Skeletal muscle tissue (tissue), 4 donors: ENCODE data around the gene SLC6A4. TPM values are rescaled to one million over a fixed set of nuclear protein-coding genes. Genes with fewer than 3 reads are reported as not detected.
A peak's percentile ranks its signal among the peaks of the same experiment; 100 is the strongest.

Experiments used
- H3K27ac ChIP-seq: one replicate; pipeline ENCODE4 v1.7.0; 2013; ENCODE audit warnings: mild to moderate bottlenecking, low read depth, low read length, inconsistent platforms
- H3K27me3 ChIP-seq, 3 donors: one replicate each; pipeline ENCODE4 v1.7.0; 2013; ENCODE audit warnings: low read length in 3 of 3; ENCODE audit not compliant: control insufficient read depth in 3 of 3, insufficient read depth in 3 of 3
- H3K36me3 ChIP-seq, 3 donors: one replicate each; pipeline ENCODE4 v1.7.0; 2013; ENCODE audit warnings: low read length in 3 of 3; ENCODE audit not compliant: control insufficient read depth in 3 of 3, insufficient read depth in 3 of 3
- H3K4me1 ChIP-seq, 3 donors: one replicate each; pipeline ENCODE4 v1.7.0; 2013; ENCODE audit warnings: low read length in 3 of 3, mild to moderate bottlenecking in 3 of 3; ENCODE audit not compliant: control insufficient read depth in 3 of 3, insufficient read depth in 3 of 3
- H3K4me3 ChIP-seq, 3 donors: one replicate each; pipeline ENCODE4 v1.7.0; 2013; ENCODE audit warnings: low read length in 3 of 3
- H3K9ac ChIP-seq, 3 donors: one replicate each; pipeline ENCODE4 v1.7.0; 2013; ENCODE audit warnings: low read length in 3 of 3, mild to moderate bottlenecking in 3 of 3, moderate library complexity in 2 of 3, low read depth in 1 of 3
- H3K9me3 ChIP-seq, 3 donors: one replicate each; pipeline ENCODE4 v1.7.0; 2013; ENCODE audit warnings: low read length in 3 of 3; ENCODE audit not compliant: control insufficient read depth in 3 of 3
- total RNA-seq: library from RNA; depleted of rRNA; stranded (reverse); fragments of >200 nt; gene quantifications from one replicate; pipeline ENCODE4 v1.2.3, GENCODE V29; 2014
- donor health status: Osteomylitis.

The SLC6A4 gene
- 1.6 TPM for total RNA-seq

- no peak within 1 kb of the TSS for H3K27ac ChIP-seq
- H3K27me3 ChIP-seq: peaks cover 49 to 77% (median 60%) of the 10 kb centered on the region in 3 donors
- H3K9me3 ChIP-seq: no peaks in the 10 kb centered on the region
- H3K4me3 ChIP-seq: peak within 1 kb of the TSS; percentile 43 to 60 (median 59)
- H3K9ac ChIP-seq: peak within 1 kb of the TSS in 1 of 3 donors; percentile 40
- peaks cover 16 to 18% (median 16%) of the 10 kb centered on the region in 3 donors for H3K4me1 ChIP-seq
- H3K36me3 ChIP-seq: no peaks in the 10 kb centered on the region
These were observed at the start of gene SLC6A4 for GRCh38 chr17:30235386-30236296. Gene SLC6A4 (minus strand): TSS chr17:30235697. CDS start chr17:30221958, 13,739 bp downstream.

GRCh38 chr17:30279156-30279555 is 43.7 kb upstream of the SLC6A4 start:
- H3K9me3 ChIP-seq: no peaks in the 10 kb centered on the region
- peaks cover 3 to 35% (median 23%) of the 10 kb centered on the region in 3 donors for H3K36me3 ChIP-seq
- no peak overlapping the region for H3K4me3 ChIP-seq
- H3K27ac ChIP-seq: no peak overlapping the region
- H3K9ac ChIP-seq: no peak overlapping the region
- H3K27me3 ChIP-seq: no peaks in the 10 kb centered on the region
- H3K4me1 ChIP-seq: no peaks in the 10 kb centered on the region

- Histone ChIP-seq H3K4me1 (no peaks in the 10 kb centered on the region), H3K9ac (no peak overlapping the region), H3K4me3 (no peak overlapping the region), H3K9me3 (no peaks in the 10 kb centered on the region), H3K27me3 (no peaks in the 10 kb centered on the region), H3K27ac (no peak overlapping the region), H3K36me3 (peaks cover 3 to 34% (median 22%) of the 10 kb centered on the region in 3 donors)
These were observed 42.5 kb upstream of the SLC6A4 start for GRCh38 chr17:30278032-30278431.

GRCh38 chr17:30275911-30276310 is 40.4 kb upstream of the SLC6A4 start:
- no peaks in the 10 kb centered on the region for H3K4me1 ChIP-seq
- no peak overlapping the region for H3K27ac ChIP-seq
- H3K36me3 ChIP-seq: peaks cover 12 to 42% (median 34%) of the 10 kb centered on the region in 3 donors
- no peaks in the 10 kb centered on the region for H3K27me3 ChIP-seq
- H3K9me3 ChIP-seq: no peaks in the 10 kb centered on the region
- H3K9ac ChIP-seq: no peak overlapping the region
- H3K4me3 ChIP-seq: no peak overlapping the region

- Histone ChIP-seq H3K4me1 (no peaks in the 10 kb centered on the region), H3K4me3 (no peak overlapping the region), H3K9me3 (no peaks in the 10 kb centered on the region), H3K27ac (no peak overlapping the region), H3K36me3 (peaks cover 15 to 39% (median 36%) of the 10 kb centered on the region in 3 donors), H3K27me3 (no peaks in the 10 kb centered on the region), H3K9ac (no peak overlapping the region)
These were observed 39.4 kb upstream of the SLC6A4 start for GRCh38 chr17:30274887-30275286.

GRCh38 chr17:30273373-30273772 is 37.9 kb upstream of the SLC6A4 start:
- peaks cover 18 to 38% (median 38%) of the 10 kb centered on the region in 3 donors for H3K36me3 ChIP-seq
- no peak overlapping the region for H3K9ac ChIP-seq
- no peak overlapping the region for H3K27ac ChIP-seq
- no peaks in the 10 kb centered on the region for H3K4me1 ChIP-seq
- H3K27me3 ChIP-seq: no peaks in the 10 kb centered on the region
- H3K9me3 ChIP-seq: no peaks in the 10 kb centered on the region
- no peak overlapping the region for H3K4me3 ChIP-seq

GRCh38 chr17:30271102-30271501 is 35.6 kb upstream of the SLC6A4 start:
- Histone ChIP-seq H3K36me3 (peaks cover 24 to 47% (median 38%) of the 10 kb centered on the region in 3 donors), H3K4me1 (no peaks in the 10 kb centered on the region)

GRCh38 chr17:30267625-30268024 is 32.1 kb upstream of the SLC6A4 start:
- Histone ChIP-seq H3K4me3 (no peak overlapping the region), H3K9me3 (no peaks in the 10 kb centered on the region), H3K27me3 (no peaks in the 10 kb centered on the region), H3K27ac (no peak overlapping the region), H3K36me3 (peaks cover 21 to 50% (median 35%) of the 10 kb centered on the region in 3 donors), H3K4me1 (peaks cover 0 to 8% (median 0%) of the 10 kb centered on the region in 3 donors), H3K9ac (no peak overlapping the region)

More at GRCh38 chr17:30271102-30271501, 35.6 kb upstream of the SLC6A4 start:
- no peak overlapping the region for H3K4me3 ChIP-seq
- H3K9me3 ChIP-seq: no peaks in the 10 kb centered on the region
- no peak overlapping the region for H3K9ac ChIP-seq
- H3K27me3 ChIP-seq: no peaks in the 10 kb centered on the region
- H3K27ac ChIP-seq: no peak overlapping the region

GRCh38 chr17:30263552-30264333 is 28.2 kb upstream of the SLC6A4 start:
- H3K4me1 ChIP-seq: peaks cover 0 to 8% (median 0%) of the 10 kb centered on the region in 3 donors
- no peaks in the 10 kb centered on the region for H3K27me3 ChIP-seq
- H3K36me3 ChIP-seq: peaks cover 9 to 27% (median 22%) of the 10 kb centered on the region in 3 donors
- no peaks in the 10 kb centered on the region for H3K9me3 ChIP-seq
- peak overlapping the region; percentile 11 for H3K27ac ChIP-seq
- H3K9ac ChIP-seq: no peak overlapping the region
- H3K4me3 ChIP-seq: no peak overlapping the region
